Measurements from ENCODE around the gene CDO1.
A peak's percentile ranks its signal among the peaks of the same experiment; 100 is the strongest.

Gene CDO1

DNA sequence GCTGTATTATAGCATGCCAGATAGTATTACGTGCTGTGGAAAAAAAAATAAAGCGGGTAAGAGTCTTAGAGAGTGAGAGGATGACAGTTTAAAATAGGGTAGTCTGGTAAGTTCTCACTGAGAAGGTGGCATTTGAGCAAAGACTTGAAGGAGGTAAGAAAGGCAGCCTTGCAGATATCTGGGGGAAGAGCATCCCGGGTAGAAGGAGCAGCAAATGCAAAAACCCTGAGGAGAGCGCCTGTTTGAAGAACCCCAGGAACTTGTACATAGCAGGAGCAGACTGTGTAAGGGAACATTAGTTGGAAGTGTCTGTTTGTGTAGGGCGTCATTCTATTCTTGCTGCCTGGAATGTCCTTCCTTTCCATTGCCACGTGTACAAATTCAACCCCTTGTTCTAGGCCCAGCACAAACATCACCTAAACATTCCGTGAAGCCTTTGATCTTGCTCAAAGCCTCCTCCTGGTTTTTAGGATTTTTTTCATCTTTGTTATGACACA is 27.9 kb upstream of the CDO1 start:
- Histone ChIP-seq H3K27me3 (replicated peaks) (no peaks in the 10 kb centered on the region), H3K27ac (peak overlapping the region; percentile 49), H3K36me3 (replicated peaks) (no peaks in the 10 kb centered on the region), H3K4me3 (ENCODE audit: low read depth, low read length) (peak overlapping the region; percentile 37)
- in situ Hi-C loops (cut with HindIII; ENCODE audit: low pct_ligation_motif_present, low sequenced_read_pairs), result no loop called here
- DNase-seq, result no peak
- TF ChIP-seq, protein P1, sequence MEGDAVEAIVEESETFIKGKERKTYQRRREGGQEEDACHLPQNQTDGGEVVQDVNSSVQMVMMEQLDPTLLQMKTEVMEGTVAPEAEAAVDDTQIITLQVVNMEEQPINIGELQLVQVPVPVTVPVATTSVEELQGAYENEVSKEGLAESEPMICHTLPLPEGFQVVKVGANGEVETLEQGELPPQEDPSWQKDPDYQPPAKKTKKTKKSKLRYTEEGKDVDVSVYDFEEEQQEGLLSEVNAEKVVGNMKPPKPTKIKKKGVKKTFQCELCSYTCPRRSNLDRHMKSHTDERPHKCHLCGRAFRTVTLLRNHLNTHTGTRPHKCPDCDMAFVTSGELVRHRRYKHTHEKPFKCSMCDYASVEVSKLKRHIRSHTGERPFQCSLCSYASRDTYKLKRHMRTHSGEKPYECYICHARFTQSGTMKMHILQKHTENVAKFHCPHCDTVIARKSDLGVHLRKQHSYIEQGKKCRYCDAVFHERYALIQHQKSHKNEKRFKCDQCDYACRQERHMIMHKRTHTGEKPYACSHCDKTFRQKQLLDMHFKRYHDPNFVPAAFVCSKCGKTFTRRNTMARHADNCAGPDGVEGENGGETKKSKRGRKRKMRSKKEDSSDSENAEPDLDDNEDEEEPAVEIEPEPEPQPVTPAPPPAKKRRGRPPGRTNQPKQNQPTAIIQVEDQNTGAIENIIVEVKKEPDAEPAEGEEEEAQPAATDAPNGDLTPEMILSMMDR (IDR thresholded peaks at IDR 0.05; ENCODE audit: low read depth, low read length, missing control alignments), result no peak

DNA sequence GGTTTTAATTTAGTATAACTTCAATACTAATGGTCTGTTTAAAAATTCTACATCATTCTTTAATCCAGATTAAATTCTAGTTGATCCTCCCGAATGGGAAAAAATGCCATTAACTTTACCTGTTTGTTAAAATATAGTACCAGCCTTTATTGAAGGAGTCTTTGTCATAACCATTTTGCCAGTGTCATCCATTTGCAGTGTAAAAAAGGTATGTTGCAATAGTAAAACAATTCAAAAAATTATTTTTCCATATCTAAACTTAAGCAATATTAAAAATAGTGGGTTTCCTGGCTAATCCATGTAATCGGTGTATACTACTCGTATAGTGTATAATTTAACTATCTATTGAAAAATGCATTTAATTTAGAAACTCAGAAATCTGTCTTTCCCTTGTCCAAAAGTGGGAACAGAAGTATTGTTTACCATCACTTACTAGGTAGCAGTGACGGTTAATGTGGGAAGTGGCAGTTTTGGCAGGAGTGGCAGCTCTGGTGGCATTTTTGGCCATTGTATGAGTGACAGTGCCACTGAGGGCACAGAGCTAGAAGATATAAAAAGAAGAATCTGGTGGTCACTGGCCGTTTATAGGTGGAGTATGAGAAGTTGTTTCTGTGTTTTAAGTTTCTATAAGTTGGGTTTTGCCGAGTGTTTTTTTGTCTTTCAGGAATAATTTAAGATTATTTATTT is 27.1 kb upstream of the CDO1 start:
- H3K4me3 ChIP-seq (ENCODE audit: low read depth, low read length), result peak overlapping the region; percentile 86
- in situ Hi-C loops (cut with HindIII; ENCODE audit: low pct_ligation_motif_present, low sequenced_read_pairs), result no loop called here
- H3K27ac ChIP-seq, result no peak overlapping the region
- no peaks in the 10 kb centered on the region for H3K27me3 ChIP-seq (replicated peaks)
- no peak for DNase-seq
- TF ChIP-seq, protein P1 (IDR thresholded peaks at IDR 0.05; ENCODE audit: low read depth, low read length, missing control alignments), result no peak
- no peaks in the 10 kb centered on the region for H3K36me3 ChIP-seq (replicated peaks)

DNA sequence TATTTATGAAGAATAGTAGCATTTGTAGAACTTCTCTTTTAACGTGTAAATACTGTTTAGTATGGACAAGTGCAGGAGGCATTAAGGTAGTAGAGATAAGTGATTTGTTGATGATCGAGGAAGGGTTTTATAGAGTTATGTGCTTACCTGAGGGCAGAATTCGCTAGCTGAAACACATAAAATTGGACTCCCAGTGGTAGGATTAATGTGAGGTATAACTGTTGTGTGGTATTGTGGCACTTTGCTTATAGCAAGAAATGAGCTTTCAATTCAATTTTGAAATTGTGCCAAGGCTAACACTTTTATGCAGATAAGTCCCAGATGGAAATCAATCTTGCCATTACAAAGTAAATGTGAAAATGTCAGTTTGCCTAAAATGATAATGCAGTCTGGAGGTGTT is 26.5 kb upstream of the CDO1 start:
- Histone ChIP-seq H3K4me3 (ENCODE audit: low read depth, low read length) (peak overlapping the region; percentile 86), H3K27ac (no peak overlapping the region), H3K36me3 (replicated peaks) (no peaks in the 10 kb centered on the region), H3K27me3 (replicated peaks) (no peaks in the 10 kb centered on the region)
- TF ChIP-seq, protein P1 (IDR thresholded peaks at IDR 0.05; ENCODE audit: low read depth, low read length, missing control alignments), result no peak
- in situ Hi-C loops (cut with HindIII; ENCODE audit: low pct_ligation_motif_present, low sequenced_read_pairs), result no loop called here
- no peak for DNase-seq

DNA sequence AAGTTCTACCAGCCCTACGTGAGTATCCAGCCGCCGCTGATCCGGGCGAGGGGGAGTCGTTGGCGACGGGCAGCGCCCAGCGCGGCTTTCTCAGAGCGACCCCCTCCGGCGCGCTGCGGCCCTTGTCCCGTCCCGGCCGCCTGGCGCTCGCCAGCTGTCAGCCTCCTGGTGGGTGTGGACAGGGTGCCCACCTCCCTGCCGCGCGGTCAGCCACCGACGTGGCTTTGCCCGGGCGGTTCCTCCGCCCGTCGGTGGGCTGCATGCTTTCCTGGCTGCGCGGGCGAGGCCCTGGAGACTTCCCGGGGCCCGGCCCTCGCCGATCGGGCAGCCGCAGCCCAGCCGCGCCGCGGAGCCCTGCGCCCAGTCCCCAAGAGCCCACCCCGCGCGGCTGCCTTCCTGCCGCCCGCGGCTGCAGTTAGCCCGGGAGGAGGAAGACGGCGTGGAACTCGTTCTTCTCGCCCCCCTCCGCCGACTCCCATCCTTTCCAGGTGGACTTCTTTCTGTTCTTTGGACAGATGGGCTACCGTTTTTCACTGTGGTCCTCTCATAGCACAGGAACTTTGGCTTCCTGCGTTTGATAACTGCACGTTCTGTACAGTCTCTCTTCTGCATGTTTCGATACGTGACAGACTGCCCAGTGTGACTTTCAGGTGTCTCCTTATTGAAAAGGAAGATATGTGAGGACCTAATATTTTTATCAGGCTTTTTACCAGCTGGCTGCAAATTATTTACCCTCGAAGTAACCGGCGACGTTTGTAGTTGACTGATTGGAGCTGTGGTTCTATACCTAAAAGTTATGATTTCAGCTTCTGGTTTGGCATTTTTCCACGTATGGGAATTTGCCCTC is 25.9 kb upstream of the CDO1 start:
- Histone ChIP-seq H3K27me3 (replicated peaks) (no peaks in the 10 kb centered on the region), H3K36me3 (replicated peaks) (no peaks in the 10 kb centered on the region), H3K27ac (peak overlapping the region; percentile 88), H3K4me3 (ENCODE audit: low read depth, low read length) (peak overlapping the region; percentile 86)
- TF ChIP-seq, protein P1 (IDR thresholded peaks at IDR 0.05; ENCODE audit: low read depth, low read length, missing control alignments), result peak; percentile 13
- DNase-seq, result no peak
- in situ Hi-C loops (cut with HindIII; ENCODE audit: low pct_ligation_motif_present, low sequenced_read_pairs), result no loop called here

DNA sequence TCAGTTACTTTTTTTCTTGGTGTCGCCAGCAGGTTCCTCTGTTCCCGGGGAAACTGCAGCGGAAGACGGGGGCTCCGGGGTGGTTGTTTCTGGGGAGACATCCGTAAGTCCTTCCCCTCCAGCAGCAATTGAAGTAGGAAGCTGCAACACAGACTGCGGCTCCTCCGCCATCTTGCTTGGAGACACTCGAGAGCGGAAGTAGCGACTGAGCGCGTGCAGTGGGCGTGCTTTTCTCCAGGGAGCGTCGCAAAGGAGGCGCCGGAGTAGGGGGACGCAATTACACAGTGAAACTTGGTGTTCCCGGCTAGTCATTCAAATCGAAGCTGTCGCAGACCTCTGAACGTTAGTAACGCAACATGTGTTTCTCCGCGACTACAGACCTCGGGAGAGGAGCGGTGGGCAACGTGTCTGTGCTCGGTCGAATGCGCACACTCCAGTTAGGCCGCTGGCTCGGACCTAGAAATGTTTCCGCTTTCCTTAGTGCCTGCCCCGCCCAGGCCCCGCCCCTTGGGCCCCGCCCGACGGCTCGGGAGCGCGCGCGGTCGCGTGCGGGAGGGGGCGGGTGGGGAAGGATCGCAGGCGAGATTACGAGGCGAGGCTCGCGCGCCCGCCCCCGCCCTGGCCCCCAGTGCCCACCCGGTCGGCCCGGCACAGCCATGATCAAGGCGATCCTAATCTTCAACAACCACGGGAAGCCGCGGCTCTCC is 25.1 kb upstream of the CDO1 start, which contains the start of the genes AP3S1 and ATG12:
AP3S1 (plus strand) TSS at position 554 of the 707 bp plus-strand sequence; CDS start at position 657, 103 bp downstream.
ATG12 (minus strand) TSS at position 184 of the 707 bp plus-strand sequence; CDS start at position 171, 13 bp downstream.
- peak; percentile 89 for DNase-seq
- in situ Hi-C loops (cut with HindIII; ENCODE audit: low pct_ligation_motif_present, low sequenced_read_pairs), result no loop called here
- H3K36me3 ChIP-seq (replicated peaks), result peaks cover under 1% of the 10 kb centered on the region

More for the DNA sequence above, 25.1 kb upstream of the CDO1 start, which contains the start of the genes AP3S1 and ATG12:
- TF ChIP-seq, protein P1 (IDR thresholded peaks at IDR 0.05; ENCODE audit: low read depth, low read length, missing control alignments), result no peak
- H3K4me3 ChIP-seq (ENCODE audit: low read depth, low read length), result peak within 1 kb of the TSS; percentile 86
- no peaks in the 10 kb centered on the region for H3K27me3 ChIP-seq (replicated peaks)
- H3K27ac ChIP-seq, result peak within 1 kb of the TSS; percentile 88

Data from brain microvascular endothelial cell (primary cell).